Measurements from ENCODE around the gene LDLRAP1.

The LDLRAP1 gene

DNA sequence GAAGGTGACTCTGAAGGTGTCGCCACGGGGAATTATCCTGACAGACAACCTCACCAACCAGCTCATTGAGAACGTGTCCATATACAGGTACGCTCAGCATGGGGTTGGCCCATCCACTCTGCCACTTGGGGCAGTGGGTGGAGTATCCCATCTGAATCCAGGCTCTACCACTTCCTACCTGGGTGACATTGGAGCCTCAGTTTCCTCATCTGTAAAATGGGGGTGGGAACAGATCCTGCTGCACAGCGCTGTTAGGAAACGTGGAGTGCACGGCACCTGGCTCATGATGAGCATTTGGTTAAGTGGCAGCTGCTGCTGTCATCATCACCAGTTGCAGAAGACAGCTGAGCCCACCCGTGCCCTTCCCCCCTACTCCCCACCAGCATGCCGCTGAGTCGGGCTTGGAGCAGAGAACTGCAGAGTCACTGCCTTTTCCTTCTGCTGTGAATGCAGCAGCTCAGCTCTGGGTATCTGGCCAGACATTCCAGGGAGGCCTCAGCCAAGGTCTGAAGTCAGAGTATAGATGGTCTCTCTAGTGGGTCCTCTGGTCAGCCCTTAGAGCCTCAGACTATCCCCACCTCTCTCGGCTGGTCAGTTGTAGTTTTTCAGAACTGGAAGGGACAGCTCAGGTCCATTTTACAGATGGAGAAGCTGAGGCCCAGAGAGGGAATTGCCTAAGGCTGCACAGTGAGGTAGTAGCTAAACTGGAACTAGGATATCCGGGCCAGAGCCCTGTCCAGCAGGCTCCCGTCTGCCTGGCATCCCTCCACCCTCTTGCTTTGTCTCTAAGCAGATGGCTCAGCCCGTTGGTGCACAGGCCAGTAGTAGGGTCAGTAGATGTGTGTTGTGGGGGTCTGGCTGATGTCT is 11.7 kb downstream of the LDLRAP1 start:
- Mint-ChIP-seq H3K4me1 (peaks cover 28% of the 10 kb centered on the region), H3K36me3 (ENCODE audit: low read depth) (no peaks in the 10 kb centered on the region), H3K4me3 (no peak overlapping the region), H3K27me3 (ENCODE audit: low read depth) (peaks cover 7% of the 10 kb centered on the region), H3K9me3 (no peaks in the 10 kb centered on the region), H3K27ac (no peak overlapping the region)
- TF ChIP-seq, protein P1, sequence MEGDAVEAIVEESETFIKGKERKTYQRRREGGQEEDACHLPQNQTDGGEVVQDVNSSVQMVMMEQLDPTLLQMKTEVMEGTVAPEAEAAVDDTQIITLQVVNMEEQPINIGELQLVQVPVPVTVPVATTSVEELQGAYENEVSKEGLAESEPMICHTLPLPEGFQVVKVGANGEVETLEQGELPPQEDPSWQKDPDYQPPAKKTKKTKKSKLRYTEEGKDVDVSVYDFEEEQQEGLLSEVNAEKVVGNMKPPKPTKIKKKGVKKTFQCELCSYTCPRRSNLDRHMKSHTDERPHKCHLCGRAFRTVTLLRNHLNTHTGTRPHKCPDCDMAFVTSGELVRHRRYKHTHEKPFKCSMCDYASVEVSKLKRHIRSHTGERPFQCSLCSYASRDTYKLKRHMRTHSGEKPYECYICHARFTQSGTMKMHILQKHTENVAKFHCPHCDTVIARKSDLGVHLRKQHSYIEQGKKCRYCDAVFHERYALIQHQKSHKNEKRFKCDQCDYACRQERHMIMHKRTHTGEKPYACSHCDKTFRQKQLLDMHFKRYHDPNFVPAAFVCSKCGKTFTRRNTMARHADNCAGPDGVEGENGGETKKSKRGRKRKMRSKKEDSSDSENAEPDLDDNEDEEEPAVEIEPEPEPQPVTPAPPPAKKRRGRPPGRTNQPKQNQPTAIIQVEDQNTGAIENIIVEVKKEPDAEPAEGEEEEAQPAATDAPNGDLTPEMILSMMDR (IDR thresholded peaks at IDR 0.05; ENCODE audit: unreplicated experiment in 3 of 3), result no peak

DNA sequence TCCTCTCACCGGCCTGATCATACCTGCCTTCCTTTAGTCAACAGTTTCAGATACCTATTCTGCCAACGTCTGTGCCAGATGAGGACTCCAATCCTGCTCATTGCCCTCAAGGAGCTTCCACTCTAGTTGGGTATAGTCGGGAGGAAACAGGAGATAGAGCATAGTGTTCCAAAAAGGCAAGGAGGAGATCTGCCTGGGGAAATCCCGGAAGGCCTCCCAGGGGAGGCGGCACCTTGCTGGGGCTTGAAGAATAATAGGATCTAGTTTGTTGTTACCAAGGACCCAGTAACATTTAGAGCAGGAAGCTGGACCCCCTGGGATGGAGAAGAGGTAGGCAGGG is 12.3 kb downstream of the LDLRAP1 start:
- TF ChIP-seq, protein P1 (IDR thresholded peaks at IDR 0.05; ENCODE audit: unreplicated experiment in 3 of 3), result no peak
- H3K27me3 Mint-ChIP-seq (ENCODE audit: low read depth), result peaks cover 7% of the 10 kb centered on the region
- no peak overlapping the region for H3K4me3 Mint-ChIP-seq
- no peak overlapping the region for H3K27ac Mint-ChIP-seq
- H3K9me3 Mint-ChIP-seq, result no peaks in the 10 kb centered on the region
- H3K36me3 Mint-ChIP-seq (ENCODE audit: low read depth), result no peaks in the 10 kb centered on the region
- H3K4me1 Mint-ChIP-seq, result peaks cover 22% of the 10 kb centered on the region

DNA sequence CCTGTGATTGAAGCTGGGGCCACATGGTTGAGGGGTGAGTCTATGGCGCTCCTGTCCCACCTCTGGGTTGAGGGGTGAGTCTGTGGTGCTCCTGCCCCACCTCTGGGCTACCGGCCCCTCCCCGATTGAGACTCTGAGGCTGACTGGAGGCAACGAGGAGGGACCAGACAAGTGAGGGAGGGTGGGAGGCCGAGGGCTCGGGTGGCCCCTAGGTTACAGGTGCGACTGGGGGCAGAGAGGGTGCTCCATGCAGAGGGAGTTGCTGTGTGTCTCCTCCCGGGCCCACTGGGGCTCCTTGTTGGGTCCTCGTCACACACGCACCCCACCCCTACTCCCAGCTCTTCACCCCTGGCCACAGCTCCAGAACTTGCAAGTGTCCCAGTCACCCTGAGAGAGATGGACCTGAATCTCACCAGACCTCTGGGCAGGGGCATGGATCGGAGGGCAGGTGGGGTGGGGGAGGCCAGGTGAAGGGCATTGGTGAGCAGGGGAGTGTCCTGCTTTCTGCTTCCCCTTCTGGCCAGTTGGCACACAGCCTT is 12.8 kb downstream of the LDLRAP1 start:
- Mint-ChIP-seq H3K27ac (no peak overlapping the region), H3K9me3 (no peaks in the 10 kb centered on the region), H3K27me3 (ENCODE audit: low read depth) (peaks cover 7% of the 10 kb centered on the region), H3K4me3 (no peak overlapping the region), H3K36me3 (ENCODE audit: low read depth) (no peaks in the 10 kb centered on the region), H3K4me1 (peaks cover 19% of the 10 kb centered on the region)
- TF ChIP-seq, protein P1 (IDR thresholded peaks at IDR 0.05; ENCODE audit: unreplicated experiment in 3 of 3), result no peak

DNA sequence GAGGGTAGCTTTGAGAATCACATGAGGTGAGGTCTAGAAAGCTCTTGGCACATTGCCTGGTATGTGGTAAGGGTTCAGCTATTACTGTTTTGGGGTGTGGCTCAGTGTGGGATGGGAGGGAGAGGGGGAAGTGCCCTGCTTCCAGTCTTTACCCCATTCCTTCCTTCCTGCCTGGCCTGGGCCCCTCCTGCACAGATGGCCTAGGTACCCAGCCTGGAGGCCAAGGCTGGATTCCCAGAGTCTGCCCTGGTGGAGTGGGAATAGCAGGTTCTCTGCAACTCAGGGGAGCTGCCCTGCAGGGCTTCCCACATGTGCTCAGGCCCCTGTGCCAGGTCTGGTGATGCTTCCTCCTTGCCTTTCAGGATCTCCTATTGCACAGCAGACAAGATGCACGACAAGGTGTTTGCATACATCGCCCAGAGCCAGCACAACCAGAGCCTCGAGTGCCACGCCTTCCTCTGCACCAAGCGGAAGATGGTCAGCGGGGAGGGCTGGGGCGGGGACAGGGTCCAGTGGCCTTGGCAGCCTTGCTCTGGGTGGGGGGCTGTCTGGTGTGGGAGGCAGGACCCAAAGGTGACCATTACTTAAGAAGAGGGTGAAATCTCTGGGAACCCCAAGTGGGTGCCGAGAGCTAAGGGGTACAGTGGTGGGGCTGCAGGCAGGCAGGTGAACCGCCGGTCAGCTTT is 13.5 kb downstream of the LDLRAP1 start:
- H3K4me3 Mint-ChIP-seq, result no peak overlapping the region
- H3K9me3 Mint-ChIP-seq, result no peaks in the 10 kb centered on the region
- peaks cover 4% of the 10 kb centered on the region for H3K27me3 Mint-ChIP-seq (ENCODE audit: low read depth)
- TF ChIP-seq, protein P1 (IDR thresholded peaks at IDR 0.05; ENCODE audit: unreplicated experiment in 3 of 3), result no peak
- no peak overlapping the region for H3K27ac Mint-ChIP-seq
- H3K36me3 Mint-ChIP-seq (ENCODE audit: low read depth), result no peaks in the 10 kb centered on the region
- peaks cover 14% of the 10 kb centered on the region for H3K4me1 Mint-ChIP-seq

DNA sequence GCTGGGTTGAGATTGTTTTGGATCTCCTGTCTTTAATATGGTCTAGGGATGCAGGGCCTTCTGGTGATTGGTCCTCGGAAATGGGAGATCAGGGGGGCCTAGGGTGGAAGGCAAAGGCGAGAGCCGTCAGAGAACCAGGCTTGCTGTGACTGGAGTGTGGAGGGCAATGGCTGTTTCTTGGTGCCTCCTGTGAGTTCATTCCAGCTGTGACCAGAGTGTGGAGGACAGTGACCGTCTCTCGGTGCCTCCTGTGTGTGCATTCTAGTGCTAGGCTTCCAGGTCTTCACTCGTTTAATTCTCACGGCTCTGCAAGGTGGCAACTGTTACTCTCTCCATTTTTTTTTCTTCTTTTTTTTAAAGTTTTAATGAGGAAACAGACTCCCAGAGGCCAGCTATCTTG is 14.1 kb downstream of the LDLRAP1 start:
- Mint-ChIP-seq H3K9me3 (no peaks in the 10 kb centered on the region), H3K4me1 (peaks cover 14% of the 10 kb centered on the region), H3K27ac (no peak overlapping the region), H3K27me3 (ENCODE audit: low read depth) (peaks cover under 1% of the 10 kb centered on the region), H3K4me3 (no peak overlapping the region), H3K36me3 (ENCODE audit: low read depth) (no peaks in the 10 kb centered on the region)
- TF ChIP-seq, protein P1 (IDR thresholded peaks at IDR 0.05; ENCODE audit: unreplicated experiment in 3 of 3), result no peak
